CD4-positive, alpha-beta T cell treated with Interleukin-15 for 1 hour (primary cell): ENCODE data around the gene ASGR2.

Experiments
- DNase-seq: peaks from one replicate; pipeline ENCODE4 v3.0.0-alpha.2; 2020

The ASGR2 gene

DNA sequence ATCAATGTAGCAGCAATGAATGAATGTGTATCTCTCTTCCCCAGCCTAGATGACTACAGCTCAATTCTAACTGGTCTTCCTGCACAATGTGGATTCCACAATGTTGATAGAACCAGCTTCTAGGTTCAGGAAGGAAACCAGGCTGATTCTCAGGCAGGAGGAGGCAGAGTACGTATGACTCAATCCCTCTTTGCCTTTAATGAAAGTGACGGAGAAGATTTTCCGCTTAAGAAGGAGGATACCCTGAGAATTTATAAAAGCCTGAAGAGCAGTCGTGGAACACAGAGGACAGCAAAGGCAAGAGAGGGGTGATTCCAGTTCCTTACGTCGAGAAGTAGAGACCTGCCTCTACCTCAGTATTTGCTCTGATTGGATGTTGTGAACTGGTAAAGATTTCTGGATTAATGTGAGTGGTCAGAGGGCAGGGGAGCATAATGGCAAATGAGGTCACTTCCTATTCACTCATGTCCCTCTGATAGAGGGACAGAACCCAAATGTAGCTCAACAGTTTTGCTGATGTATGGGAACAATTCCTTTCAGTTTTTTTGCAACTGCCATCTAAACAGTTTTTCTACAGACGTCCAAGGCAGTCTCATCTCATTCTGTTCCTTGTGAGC lies 55.7 kb downstream of the ASGR2 start:
- DNase-seq = no peak

DNA sequence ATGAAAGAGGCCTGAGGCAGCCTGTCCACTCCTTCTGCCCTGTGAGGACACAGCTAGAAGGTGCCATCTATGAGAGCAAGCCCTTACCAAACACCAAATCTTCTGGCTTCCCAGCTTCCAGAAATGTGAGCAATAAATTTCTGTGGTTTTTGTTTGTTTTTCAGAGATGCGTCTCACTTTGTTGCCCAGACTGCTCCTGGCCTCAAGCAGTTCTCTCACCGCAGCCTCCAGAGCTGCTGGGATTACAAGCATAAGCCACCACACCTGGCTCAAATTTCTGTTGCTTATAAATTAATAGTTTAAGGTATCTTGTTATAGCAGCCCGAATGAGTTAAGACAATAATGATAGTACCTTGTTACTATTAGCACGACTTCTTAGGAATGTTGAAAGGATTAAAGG lies 58.2 kb downstream of the ASGR2 start:
- DNase-seq = no peak
